Measurements from ENCODE around the gene NCKAP5.

Gene NCKAP5

DNA sequence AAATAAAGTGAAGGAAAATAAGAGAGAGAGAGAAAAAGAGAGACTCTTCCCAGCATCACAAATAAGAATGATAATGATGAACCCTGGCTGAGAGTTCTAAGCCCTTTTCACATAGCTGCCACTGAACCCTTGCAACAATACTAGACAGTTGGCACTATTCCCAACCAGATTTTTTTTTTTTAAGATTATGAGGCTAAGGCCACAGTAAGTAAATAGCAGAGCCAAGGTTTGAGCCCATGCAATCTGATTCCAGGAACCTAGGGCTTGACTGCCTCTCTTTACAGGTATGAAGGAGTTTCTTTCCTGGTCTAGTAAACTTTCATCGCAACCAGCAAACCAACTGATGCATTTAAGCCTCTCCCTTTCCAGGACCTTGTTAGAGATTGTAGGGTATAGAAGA lies 424.6 kb downstream of the NCKAP5 start:
- ChIA-PET POLR2A (no interaction called here), CTCF (no interaction called here)
- DNase-seq (ENCODE audit: extremely low spot score), result no peak
- TF ChIP-seq TARDBP (IDR thresholded peaks at IDR 0.05) (no peak), FOXA1 (IDR thresholded peaks at IDR 0.05) (no peak), ARNT (IDR thresholded peaks at IDR 0.05) (no peak)

DNA sequence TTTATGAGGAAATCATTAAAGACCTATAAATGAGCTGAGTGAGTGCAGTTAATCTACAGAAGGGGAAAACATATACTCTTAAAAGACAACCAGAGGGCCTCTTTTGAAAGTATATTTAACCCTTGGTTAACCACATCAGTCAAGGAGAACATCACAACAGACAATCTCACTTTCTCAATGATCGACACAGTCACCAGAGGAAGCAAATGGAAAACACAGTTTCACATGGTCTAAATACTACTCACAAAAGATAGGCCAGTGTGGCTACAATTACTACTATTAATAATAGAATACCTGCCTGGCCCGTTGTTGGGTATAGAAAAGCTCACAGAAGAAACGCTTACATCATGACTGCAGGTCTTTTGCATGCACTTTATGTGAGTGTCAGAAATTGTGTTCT lies 426.2 kb downstream of the NCKAP5 start:
- TF ChIP-seq NFRKB (IDR thresholded peaks at IDR 0.05), result no peak
- DNase-seq (ENCODE audit: extremely low spot score), result no peak
- POLR2A ChIA-PET, result no interaction called here
- CTCF ChIA-PET, result no interaction called here

DNA sequence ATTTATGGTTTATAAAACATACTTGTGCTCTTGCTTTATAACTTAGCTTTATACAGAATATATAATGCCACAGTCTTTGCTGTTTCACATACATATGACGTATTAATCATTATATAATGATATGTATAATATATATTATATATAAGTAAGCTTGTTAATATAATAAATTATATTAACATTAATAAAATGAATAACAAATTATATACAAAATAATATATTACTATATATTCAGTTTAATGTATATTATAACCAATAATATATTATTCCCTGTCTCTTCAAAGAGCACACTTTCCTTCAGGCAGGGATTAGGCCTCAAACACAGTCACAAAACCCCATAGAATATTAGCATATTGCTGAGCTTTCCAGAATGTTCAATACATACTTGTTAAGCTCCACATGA lies 427.6 kb downstream of the NCKAP5 start:
- TF ChIP-seq LEF1 (IDR thresholded peaks at IDR 0.05; ENCODE audit: borderline replicate concordance) (no peak), NFRKB (IDR thresholded peaks at IDR 0.05) (no peak), FOXK2 (IDR thresholded peaks at IDR 0.05) (no peak), SP1 (IDR thresholded peaks at IDR 0.05) (no peak)
- DNase-seq (ENCODE audit: extremely low spot score), result no peak
- POLR2A ChIA-PET, result no interaction called here
- CTCF ChIA-PET, result no interaction called here

DNA sequence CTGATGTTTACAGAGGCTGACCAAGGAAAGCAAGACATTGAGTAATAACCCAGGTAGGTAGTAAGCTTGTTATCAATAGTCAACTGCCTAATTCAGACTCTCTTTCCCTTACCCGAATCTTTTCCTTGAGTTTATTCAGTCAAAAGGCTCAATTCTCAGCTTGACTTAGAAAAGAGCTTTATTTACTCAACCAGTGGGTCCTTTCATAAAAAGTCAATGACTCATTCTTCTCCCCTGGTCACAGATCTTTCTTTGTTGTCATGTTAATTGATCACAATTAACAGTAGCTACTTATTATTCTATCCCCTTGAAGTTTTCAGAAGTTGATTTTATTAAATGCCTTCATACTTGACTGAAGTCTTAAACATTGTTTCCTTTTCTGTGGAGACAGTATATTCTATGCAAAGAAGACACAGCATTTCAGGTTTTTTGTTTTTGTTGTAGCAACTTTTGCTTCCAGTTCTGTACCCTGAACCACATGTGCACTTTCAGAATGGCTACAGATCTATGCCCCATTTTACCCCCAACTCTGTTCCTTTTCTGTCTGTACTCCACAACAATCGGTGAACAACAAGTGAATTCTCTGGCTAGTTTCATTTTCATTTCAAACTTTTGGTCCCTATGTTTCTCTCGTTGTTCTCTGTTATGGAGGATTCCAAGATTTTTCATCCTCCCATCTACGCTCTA lies 428.3 kb downstream of the NCKAP5 start:
- ChIA-PET POLR2A (no interaction called here), CTCF (no interaction called here)
- TF ChIP-seq L3MBTL2 (conservative IDR thresholded peaks at IDR 0.05), result no peak
- TF ChIP-seq TARDBP (IDR thresholded peaks at IDR 0.05), result no peak
- no peak for TF ChIP-seq CTBP1 (IDR thresholded peaks at IDR 0.05; ENCODE audit: borderline replicate concordance)
- no peak for DNase-seq (ENCODE audit: extremely low spot score)

DNA sequence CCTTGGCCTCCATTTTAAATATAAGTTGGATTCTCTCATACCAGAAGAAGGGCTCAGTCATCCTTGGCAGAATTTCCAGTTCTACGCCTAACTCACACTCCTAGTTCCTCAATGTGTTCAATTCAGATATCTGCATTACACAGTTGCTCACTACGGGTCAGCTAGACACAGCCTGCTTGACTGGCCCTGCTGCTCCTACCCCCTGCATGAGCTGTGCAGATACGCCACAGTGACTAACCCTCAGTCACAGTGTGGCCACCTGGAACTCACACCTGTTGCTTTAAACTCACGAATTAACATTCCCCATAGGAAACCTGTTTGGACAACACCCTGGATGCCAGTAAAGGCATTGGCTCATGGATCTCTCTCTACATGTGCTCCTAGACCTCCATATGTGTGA lies 429.6 kb downstream of the NCKAP5 start:
- TF ChIP-seq ELF4 (IDR thresholded peaks at IDR 0.05) (no peak), FOXM1 (IDR thresholded peaks at IDR 0.05; ENCODE audit: borderline replicate concordance) (no peak)
- ChIA-PET POLR2A (no interaction called here), CTCF (no interaction called here)
- DNase-seq (ENCODE audit: extremely low spot score), result no peak

DNA sequence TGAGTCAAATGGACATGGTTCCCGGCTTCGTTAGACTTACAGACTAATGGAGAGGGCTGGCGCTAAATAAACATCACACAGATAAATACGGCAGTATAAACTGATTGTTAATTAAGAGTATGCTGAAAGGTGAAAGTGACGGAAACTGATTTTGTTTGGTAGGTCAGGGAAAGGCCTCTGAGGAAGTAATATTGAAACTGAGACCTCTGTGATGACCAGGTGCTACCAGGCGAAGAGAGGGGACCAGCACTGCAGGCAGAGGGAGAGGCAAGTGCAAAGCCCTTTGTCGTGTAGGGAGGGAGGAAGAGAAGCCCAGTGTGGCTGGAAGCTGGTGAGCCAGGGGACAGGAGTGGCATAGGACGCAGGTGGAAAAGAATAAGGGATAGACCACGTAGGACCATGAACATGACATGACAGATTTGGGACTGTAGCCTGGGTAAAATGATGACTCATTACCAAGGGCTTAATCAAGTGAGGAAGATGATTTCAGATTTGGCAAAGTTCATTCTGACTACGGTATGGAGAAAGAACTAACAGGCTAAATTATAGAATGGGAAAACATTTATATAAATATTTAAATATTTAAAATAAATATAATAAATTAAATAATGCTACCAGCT lies 433.1 kb downstream of the NCKAP5 start:
- TF ChIP-seq FOXA1 (IDR thresholded peaks at IDR 0.05) (no peak), SUZ12 (IDR thresholded peaks at IDR 0.05) (no peak), TARDBP (IDR thresholded peaks at IDR 0.05) (no peak), CTBP1 (IDR thresholded peaks at IDR 0.05; ENCODE audit: borderline replicate concordance) (no peak), SP1 (IDR thresholded peaks at IDR 0.05) (no peak), L3MBTL2 (conservative IDR thresholded peaks at IDR 0.05) (no peak), ELF4 (IDR thresholded peaks at IDR 0.05) (no peak), ARNT (IDR thresholded peaks at IDR 0.05) (no peak), LEF1 (IDR thresholded peaks at IDR 0.05; ENCODE audit: borderline replicate concordance) (no peak), ZNF384 (IDR thresholded peaks at IDR 0.05) (no peak), HDGF (IDR thresholded peaks at IDR 0.05; ENCODE audit: borderline replicate concordance) (no peak), NFRKB (IDR thresholded peaks at IDR 0.05) (no peak), FOXM1 (IDR thresholded peaks at IDR 0.05; ENCODE audit: borderline replicate concordance) (no peak), BHLHE40 (IDR thresholded peaks at IDR 0.05; ENCODE audit: borderline replicate concordance) (no peak), FOXK2 (IDR thresholded peaks at IDR 0.05) (no peak)
- TF ChIP-seq, protein P1, sequence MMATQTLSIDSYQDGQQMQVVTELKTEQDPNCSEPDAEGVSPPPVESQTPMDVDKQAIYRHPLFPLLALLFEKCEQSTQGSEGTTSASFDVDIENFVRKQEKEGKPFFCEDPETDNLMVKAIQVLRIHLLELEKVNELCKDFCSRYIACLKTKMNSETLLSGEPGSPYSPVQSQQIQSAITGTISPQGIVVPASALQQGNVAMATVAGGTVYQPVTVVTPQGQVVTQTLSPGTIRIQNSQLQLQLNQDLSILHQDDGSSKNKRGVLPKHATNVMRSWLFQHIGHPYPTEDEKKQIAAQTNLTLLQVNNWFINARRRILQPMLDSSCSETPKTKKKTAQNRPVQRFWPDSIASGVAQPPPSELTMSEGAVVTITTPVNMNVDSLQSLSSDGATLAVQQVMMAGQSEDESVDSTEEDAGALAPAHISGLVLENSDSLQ (IDR thresholded peaks at IDR 0.05), result no peak
- ChIA-PET POLR2A (no interaction called here), CTCF (no interaction called here)
- no peak for DNase-seq (ENCODE audit: extremely low spot score)

DNA sequence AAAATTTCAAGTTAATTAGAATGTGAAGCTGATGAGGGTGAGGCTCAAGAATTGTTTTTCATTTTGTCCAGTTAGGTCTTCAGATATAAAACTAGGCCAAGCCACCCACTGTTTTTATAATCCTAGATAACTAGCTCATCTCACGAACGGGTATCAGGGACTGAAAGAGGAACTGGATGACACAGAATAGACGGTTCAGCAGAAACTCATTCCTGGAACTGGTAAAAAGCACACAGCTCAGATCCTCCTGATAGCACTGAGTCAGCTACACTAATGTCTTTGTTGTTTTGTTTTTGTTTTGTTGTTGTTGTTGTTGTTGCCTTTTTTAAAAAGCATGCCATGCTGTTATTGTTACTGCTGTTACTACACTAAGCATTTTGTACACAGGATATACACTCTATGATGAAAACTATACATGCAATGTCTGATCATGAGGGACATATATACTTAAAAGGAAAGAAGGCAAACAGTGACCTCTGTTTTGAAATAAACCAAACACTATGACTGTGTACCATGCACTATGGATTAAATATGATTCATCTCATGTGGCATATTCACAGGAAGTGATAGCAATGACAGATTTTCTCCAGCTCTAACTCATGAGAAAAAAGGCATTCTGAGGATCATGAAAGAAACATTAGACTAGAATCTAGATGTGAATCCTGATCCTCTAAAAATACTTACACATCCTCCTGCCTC lies 437.6 kb downstream of the NCKAP5 start:
- ChIA-PET POLR2A (no interaction called here), CTCF (no interaction called here)
- TF ChIP-seq FOXK2 (IDR thresholded peaks at IDR 0.05) (no peak), CTBP1 (IDR thresholded peaks at IDR 0.05; ENCODE audit: borderline replicate concordance) (no peak), ELF4 (IDR thresholded peaks at IDR 0.05) (no peak), BHLHE40 (IDR thresholded peaks at IDR 0.05; ENCODE audit: borderline replicate concordance) (no peak), SUZ12 (IDR thresholded peaks at IDR 0.05) (no peak), HDGF (IDR thresholded peaks at IDR 0.05; ENCODE audit: borderline replicate concordance) (no peak)
- DNase-seq (ENCODE audit: extremely low spot score), result no peak

DNA sequence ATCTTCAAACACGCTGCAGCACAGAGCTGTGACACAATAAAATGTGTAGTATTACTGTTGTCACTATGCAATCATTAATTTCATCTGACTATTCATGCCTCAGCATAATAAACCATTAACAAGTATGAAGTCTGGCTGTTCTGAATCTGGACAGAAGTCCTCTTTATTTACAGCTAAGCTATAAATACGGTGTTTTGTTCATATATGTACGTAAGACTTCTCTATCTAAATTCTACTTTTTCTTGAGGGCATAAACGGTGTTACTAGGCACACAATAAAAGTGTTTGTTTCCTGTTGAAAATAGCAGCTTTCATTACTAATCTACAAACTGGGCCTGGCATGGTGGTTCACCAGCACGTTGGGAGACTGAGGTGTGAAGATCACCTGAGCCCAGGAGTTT lies 443.8 kb downstream of the NCKAP5 start:
- no peak for DNase-seq (ENCODE audit: extremely low spot score)
- POLR2A ChIA-PET, result no interaction called here
- TF ChIP-seq ARNT (IDR thresholded peaks at IDR 0.05), result no peak
- no peak for TF ChIP-seq LEF1 (IDR thresholded peaks at IDR 0.05; ENCODE audit: borderline replicate concordance)
- TF ChIP-seq HDGF (IDR thresholded peaks at IDR 0.05; ENCODE audit: borderline replicate concordance), result no peak
- no peak for TF ChIP-seq SP1 (IDR thresholded peaks at IDR 0.05)
- TF ChIP-seq ZNF384 (IDR thresholded peaks at IDR 0.05), result no peak
- no peak for TF ChIP-seq FOXK2 (IDR thresholded peaks at IDR 0.05)

More for the DNA sequence above, 443.8 kb downstream of the NCKAP5 start:
- CTCF ChIA-PET, result interaction anchor here (0.6 kb wide), 1 partner anchor 455 kb away, joined by 3 read pairs; no protein-coding TSS in a partner anchor

All from HEK293T (cell line).